ENCODE results near the gene TBCC. TPM values are rescaled to one million over a fixed set of nuclear protein-coding genes. Genes with fewer than 3 reads are reported as not detected.

The TBCC gene
- total RNA-seq, 6 experiments from 2014 or later, result 20.6 to 25.2 (median 22.5) TPM

DNA sequence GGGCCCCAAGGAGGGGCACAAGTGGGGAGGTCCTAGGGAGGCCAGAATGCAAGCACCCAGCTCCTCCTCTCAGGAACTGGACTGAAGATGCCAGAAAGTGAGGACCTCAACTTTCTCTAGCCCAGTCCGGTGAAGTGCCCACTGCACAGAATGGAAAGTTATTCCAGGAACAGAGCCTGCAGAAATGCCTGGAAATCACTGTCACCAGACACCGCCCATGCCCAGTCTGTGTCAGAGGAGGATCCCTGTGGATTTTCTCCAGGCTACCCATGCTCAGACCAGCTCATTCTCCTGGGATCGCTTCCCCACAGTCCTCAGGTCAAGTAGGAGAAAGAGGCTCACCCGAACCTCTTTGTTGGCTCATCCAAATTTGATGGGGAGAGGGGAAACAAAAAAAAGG lies 30.0 kb downstream of the TBCC start:
- Mint-ChIP-seq H3K4me1 (ENCODE audit: low read depth) (peaks cover 17% of the 10 kb centered on the region), H3K27ac (no peak overlapping the region), H3K27me3 (ENCODE audit: insufficient read depth) (peaks cover 4% of the 10 kb centered on the region), H3K36me3 (ENCODE audit: low read depth) (peaks cover 13% of the 10 kb centered on the region), H3K9me3 (peaks cover 12% of the 10 kb centered on the region), H3K4me3 (no peak overlapping the region)
- TF ChIP-seq, protein P1, sequence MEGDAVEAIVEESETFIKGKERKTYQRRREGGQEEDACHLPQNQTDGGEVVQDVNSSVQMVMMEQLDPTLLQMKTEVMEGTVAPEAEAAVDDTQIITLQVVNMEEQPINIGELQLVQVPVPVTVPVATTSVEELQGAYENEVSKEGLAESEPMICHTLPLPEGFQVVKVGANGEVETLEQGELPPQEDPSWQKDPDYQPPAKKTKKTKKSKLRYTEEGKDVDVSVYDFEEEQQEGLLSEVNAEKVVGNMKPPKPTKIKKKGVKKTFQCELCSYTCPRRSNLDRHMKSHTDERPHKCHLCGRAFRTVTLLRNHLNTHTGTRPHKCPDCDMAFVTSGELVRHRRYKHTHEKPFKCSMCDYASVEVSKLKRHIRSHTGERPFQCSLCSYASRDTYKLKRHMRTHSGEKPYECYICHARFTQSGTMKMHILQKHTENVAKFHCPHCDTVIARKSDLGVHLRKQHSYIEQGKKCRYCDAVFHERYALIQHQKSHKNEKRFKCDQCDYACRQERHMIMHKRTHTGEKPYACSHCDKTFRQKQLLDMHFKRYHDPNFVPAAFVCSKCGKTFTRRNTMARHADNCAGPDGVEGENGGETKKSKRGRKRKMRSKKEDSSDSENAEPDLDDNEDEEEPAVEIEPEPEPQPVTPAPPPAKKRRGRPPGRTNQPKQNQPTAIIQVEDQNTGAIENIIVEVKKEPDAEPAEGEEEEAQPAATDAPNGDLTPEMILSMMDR (IDR thresholded peaks at IDR 0.05), result no peak
- DNase-seq, result no peak

DNA sequence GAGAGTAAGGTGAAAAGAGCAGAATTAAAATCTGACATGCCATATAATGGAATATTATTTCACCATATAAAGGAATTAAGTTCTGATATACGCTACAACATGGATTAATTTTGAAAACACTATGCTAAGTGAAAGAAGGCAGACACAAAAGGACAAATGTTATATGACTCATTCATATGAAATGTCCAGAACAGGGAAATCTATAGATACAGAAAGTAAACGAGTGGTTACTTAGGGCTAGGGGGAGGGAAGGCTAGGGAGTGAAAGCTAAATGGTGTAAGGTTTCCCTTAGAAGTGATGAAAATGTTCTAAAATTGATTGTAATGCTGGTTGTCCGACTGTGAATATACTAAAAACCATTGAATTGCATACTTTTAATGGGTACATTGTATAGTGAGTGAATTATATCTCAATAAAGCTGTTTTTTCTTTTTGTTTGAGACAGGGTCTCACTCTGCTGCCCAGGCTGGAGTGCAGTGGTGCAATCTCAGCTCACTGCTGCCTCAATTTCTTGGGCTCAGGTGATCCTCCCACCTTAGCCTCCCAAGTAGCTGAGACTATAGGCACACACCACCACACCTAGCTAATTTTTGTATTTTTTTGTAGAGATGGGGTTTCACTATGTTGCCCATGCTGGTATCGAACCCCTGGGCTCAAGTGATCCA lies 31.7 kb downstream of the TBCC start:
- Mint-ChIP-seq H3K27me3 (ENCODE audit: insufficient read depth) (peaks cover 2% of the 10 kb centered on the region; the same call in 1 of the 2 replicates), H3K27ac (peak overlapping the region; percentile 57), H3K4me1 (ENCODE audit: low read depth) (peaks cover 10% of the 10 kb centered on the region), H3K36me3 (ENCODE audit: low read depth) (peaks cover 16% of the 10 kb centered on the region), H3K9me3 (peaks cover 12% of the 10 kb centered on the region), H3K4me3 (no peak overlapping the region)
- TF ChIP-seq, protein P1 (IDR thresholded peaks at IDR 0.05), result no peak
- DNase-seq, result peak; percentile 24

DNA sequence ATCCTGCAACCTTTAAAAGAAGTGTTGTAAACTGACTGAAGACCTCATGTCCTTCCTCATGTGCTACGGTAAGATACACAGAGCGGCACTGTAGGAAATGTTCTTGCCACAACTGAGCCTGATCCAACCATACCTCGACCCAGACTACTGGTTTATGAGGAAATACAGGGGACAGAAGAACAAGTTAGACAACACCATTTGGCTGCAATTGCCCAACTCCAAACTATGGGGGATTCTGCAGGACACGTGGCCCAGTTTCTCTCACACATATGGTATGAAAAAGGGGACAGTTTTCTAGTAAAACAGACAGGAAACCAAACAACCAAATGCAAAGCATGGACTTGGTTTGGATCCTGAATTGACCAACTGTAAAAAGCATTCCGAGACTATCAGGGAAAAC lies 34.0 kb downstream of the TBCC start:
- no peak overlapping the region for H3K4me3 Mint-ChIP-seq
- H3K27ac Mint-ChIP-seq, result no peak overlapping the region
- peaks cover 3% of the 10 kb centered on the region; the same call in 1 of the 2 replicates for H3K27me3 Mint-ChIP-seq (ENCODE audit: insufficient read depth)
- H3K9me3 Mint-ChIP-seq, result peaks cover 12% of the 10 kb centered on the region
- peaks cover 10% of the 10 kb centered on the region for H3K4me1 Mint-ChIP-seq (ENCODE audit: low read depth)
- H3K36me3 Mint-ChIP-seq (ENCODE audit: low read depth), result peaks cover 16% of the 10 kb centered on the region
- TF ChIP-seq, protein P1 (IDR thresholded peaks at IDR 0.05), result no peak
- DNase-seq, result no peak

DNA sequence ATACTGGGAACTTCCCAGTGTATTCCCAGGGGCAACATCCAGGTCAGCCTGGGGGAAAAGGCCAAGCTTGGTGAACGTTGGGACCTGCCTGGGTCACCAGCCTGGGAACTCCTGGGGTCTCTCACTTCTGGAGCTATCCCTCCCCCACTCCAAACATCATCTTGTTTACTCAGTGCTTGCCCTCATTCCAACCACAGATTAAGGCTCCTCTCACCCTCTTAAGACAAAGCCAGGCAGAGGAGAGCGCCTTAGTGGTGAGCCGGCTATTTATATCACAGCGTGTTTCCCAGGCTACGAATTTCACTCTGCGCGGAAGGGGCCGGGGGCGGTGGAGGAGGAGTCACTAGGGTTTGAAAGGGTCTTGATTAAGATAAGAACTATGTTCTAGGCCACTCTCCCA lies 35.6 kb downstream of the TBCC start:
- TF ChIP-seq, protein P1 (IDR thresholded peaks at IDR 0.05), result no peak
- Mint-ChIP-seq H3K36me3 (ENCODE audit: low read depth) (peaks cover 16% of the 10 kb centered on the region), H3K27me3 (ENCODE audit: insufficient read depth) (peaks cover 3% of the 10 kb centered on the region; the same call in 1 of the 2 replicates), H3K4me1 (ENCODE audit: low read depth) (peaks cover 10% of the 10 kb centered on the region), H3K27ac (no peak overlapping the region), H3K4me3 (no peak overlapping the region), H3K9me3 (peaks cover 12% of the 10 kb centered on the region)
- no peak for DNase-seq

DNA sequence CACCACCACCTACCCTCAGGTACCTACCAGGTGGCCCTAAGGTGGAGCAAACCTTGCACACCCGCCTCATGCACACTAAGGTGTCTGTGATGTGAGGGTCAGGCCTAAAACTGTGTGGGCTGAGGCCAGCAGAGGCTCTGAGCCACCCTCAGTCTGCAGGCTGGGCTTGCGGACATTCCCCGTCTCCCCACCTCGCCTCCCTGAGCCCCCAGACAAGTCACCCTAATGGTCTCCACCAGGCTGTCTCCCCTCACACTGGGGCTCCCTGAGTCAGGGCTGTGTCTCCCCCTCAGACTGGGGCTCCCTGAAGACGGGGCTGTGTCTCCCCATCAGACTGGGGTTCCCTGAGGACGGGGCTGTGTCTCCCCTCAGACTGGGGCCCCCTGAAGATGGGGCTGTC lies 36.0 kb downstream of the TBCC start:
- no peak for DNase-seq
- TF ChIP-seq, protein P1 (IDR thresholded peaks at IDR 0.05), result no peak
- Mint-ChIP-seq H3K36me3 (ENCODE audit: low read depth) (peaks cover 16% of the 10 kb centered on the region), H3K27me3 (ENCODE audit: insufficient read depth) (peaks cover 3% of the 10 kb centered on the region; the same call in 1 of the 2 replicates), H3K4me1 (ENCODE audit: low read depth) (peaks cover 10% of the 10 kb centered on the region), H3K27ac (no peak overlapping the region), H3K4me3 (no peak overlapping the region), H3K9me3 (peaks cover 12% of the 10 kb centered on the region)

Measured in HFFc6 (cell line).